SK-N-MC (cell line): ENCODE data around the gene FSTL4.

Source experiments
- EZH2 ChIP-seq: fragments of 200-600 bp; sonication (generic); IDR thresholded peaks from one replicate; pipeline ENCODE4 v1.6.1; 2017; ENCODE audit warnings: antibody characterized with exemption
- FOXP2 ChIP-seq: optimal IDR thresholded peaks from 2 replicates; pipeline ENCODE3; 2011; ENCODE audit warnings: mild to moderate bottlenecking, moderate library complexity; ENCODE audit not compliant: insufficient read depth; ENCODE audit errors: extremely low read length, control extremely low read depth
- POLR2AphosphoS5 ChIP-seq: IDR thresholded peaks from 2 replicates; pipeline ENCODE4 v1.6.1; 2012; ENCODE audit warnings: mild to moderate bottlenecking, low read depth, low read length, borderline replicate concordance

GRCh38 chr5:133661389-133661788, 49.0 kb upstream of the FSTL4 start:
- TF ChIP-seq EZH2, result no peak
- no peak for TF ChIP-seq POLR2AphosphoS5
- no peak for TF ChIP-seq FOXP2
